ENCODE measurements around the gene GPR12.

The GPR12 gene

GRCh38 chr13:26707122-26708006 is 53.2 kb downstream of the GPR12 start:
- TF ChIP-seq, protein P1, sequence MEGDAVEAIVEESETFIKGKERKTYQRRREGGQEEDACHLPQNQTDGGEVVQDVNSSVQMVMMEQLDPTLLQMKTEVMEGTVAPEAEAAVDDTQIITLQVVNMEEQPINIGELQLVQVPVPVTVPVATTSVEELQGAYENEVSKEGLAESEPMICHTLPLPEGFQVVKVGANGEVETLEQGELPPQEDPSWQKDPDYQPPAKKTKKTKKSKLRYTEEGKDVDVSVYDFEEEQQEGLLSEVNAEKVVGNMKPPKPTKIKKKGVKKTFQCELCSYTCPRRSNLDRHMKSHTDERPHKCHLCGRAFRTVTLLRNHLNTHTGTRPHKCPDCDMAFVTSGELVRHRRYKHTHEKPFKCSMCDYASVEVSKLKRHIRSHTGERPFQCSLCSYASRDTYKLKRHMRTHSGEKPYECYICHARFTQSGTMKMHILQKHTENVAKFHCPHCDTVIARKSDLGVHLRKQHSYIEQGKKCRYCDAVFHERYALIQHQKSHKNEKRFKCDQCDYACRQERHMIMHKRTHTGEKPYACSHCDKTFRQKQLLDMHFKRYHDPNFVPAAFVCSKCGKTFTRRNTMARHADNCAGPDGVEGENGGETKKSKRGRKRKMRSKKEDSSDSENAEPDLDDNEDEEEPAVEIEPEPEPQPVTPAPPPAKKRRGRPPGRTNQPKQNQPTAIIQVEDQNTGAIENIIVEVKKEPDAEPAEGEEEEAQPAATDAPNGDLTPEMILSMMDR (IDR thresholded peaks at IDR 0.05; ENCODE audit: unreplicated experiment in 3 of 3), result peak; percentile 65 to 68 (median 66)

DNA sequence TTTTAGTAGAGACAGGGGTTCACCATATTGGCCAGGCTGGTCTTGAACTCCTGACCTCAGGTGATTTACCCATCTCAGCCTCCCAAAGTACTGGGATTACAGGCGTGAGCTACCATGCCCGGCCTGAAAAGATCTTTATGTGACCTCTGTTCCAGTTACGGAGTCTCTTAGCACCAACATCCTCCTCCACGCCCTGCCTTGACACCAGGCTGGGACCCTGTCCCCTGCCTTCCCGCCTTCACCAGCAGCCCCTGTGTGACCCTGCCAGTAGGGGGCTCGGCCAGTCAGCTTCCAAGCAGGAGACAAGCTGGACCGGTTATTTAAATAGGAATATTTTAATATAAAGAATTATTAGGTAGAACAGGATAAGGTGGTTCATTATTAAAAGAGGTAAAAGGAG is 54.2 kb downstream of the GPR12 start:
- Mint-ChIP-seq H3K36me3 (ENCODE audit: low read depth) (no peaks in the 10 kb centered on the region), H3K4me1 (no peaks in the 10 kb centered on the region), H3K4me3 (no peak overlapping the region), H3K9me3 (no peaks in the 10 kb centered on the region), H3K27ac (no peak overlapping the region), H3K27me3 (ENCODE audit: low read depth) (peaks cover 23% of the 10 kb centered on the region)
- TF ChIP-seq, protein P1 (IDR thresholded peaks at IDR 0.05; ENCODE audit: unreplicated experiment in 3 of 3), result no peak

More at GRCh38 chr13:26707122-26708006, 53.2 kb downstream of the GPR12 start:
- no peak overlapping the region for H3K4me3 Mint-ChIP-seq
- H3K27ac Mint-ChIP-seq, result no peak overlapping the region
- no peaks in the 10 kb centered on the region for H3K36me3 Mint-ChIP-seq (ENCODE audit: low read depth)
- H3K4me1 Mint-ChIP-seq, result no peaks in the 10 kb centered on the region
- H3K27me3 Mint-ChIP-seq (ENCODE audit: low read depth), result peaks cover 23% of the 10 kb centered on the region
- H3K9me3 Mint-ChIP-seq, result peaks cover under 1% of the 10 kb centered on the region

DNA sequence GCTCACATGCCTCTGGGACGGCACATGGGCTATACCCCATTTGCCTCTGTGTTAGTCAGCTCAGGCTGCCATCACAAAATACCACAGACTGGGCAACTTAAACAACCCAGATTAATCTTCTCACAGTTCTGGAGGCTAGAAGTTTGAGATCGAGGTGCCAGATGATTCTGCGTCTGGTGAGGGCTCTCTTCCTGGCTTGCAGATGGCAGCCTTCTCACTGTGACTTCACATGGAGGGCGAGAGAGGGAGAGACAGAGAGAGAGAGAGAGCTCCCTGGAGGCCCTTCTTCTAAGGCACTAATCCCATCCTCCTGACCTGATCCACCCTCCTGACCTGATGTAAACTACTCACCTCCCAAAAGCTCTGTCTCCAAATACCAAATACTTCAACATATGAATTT is 55.0 kb downstream of the GPR12 start:
- no peak overlapping the region for H3K27ac Mint-ChIP-seq
- H3K4me1 Mint-ChIP-seq, result no peaks in the 10 kb centered on the region
- H3K27me3 Mint-ChIP-seq (ENCODE audit: low read depth), result peaks cover 19% of the 10 kb centered on the region
- H3K36me3 Mint-ChIP-seq (ENCODE audit: low read depth), result no peaks in the 10 kb centered on the region
- H3K9me3 Mint-ChIP-seq, result no peaks in the 10 kb centered on the region
- no peak overlapping the region for H3K4me3 Mint-ChIP-seq
- TF ChIP-seq, protein P1 (IDR thresholded peaks at IDR 0.05; ENCODE audit: unreplicated experiment in 3 of 3), result no peak
